ENCODE data around the gene ZBTB16. TPM values are rescaled to one million over a fixed set of nuclear protein-coding genes. Genes with fewer than 3 reads are reported as not detected.
"Not testable (repeated sequence)": the region's sequence is repeated elsewhere in the genome, so short reads cannot be mapped to it uniquely, and the experiment has no call there.

The ZBTB16 gene
- total and polyA plus RNA-seq, 7 experiments from 2014 or later, result 3.0 to 22.1 (median 7.2) TPM

DNA sequence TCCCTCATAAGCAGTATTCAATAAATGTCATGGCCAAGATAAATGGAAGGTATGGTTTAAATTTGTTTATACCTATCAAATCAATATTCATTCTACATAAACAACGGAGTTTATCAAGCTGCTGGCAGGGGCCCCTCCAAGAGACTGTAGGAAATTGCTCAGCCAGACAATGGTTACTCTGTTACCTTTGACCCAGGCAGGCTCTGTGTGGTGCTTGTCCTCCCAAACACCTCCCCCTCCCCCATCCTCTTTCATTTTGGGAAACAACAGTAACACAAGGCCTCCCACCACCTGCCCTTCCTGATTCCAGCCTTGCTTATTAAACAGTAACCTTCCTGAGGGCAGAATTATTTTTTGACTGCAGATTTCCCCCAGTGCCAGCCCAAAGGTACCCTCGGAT is 10.5 kb upstream of the ZBTB16 start:
- ChIA-PET POLR2A (no interaction called here), CTCF (interaction anchor here (1.2 kb wide), 1 partner anchor 147 kb away, joined by 3 read pairs; no protein-coding TSS in a partner anchor)
- Histone ChIP-seq H3K27ac (ENCODE audit: low read depth, low read length) (no peak overlapping the region), H3K27me3 (ENCODE audit: control insufficient read depth in 2 of 2, insufficient read depth in 2 of 2, low read length in 2 of 2) (no peaks in the 10 kb centered on the region), H3K36me3 (ENCODE audit: control insufficient read depth in 2 of 3, insufficient read depth in 3 of 3, low read length in 3 of 3) (no peaks in the 10 kb centered on the region), H3K4me3 (ENCODE audit: low read length) (no peak overlapping the region), H3K4me1 (ENCODE audit: control insufficient read depth in 2 of 2, insufficient read depth in 2 of 2, low read length in 2 of 2) (peaks cover 2 to 5% of the 10 kb centered on the region in 2 donors), H3K9me3 (ENCODE audit: control insufficient read depth in 2 of 3, low read length in 3 of 3) (no peaks in the 10 kb centered on the region)
- peaks cover 3 to 13% (median 8%) of the 10 kb centered on the region in 7 donors for H3K4me1 Mint-ChIP-seq
- DNase-seq (no peak), ATAC-seq (no peak)
- no peak overlapping the region for H3K27ac Mint-ChIP-seq
- H3K27me3 Mint-ChIP-seq, result peaks cover 0 to 44% (median 0%) of the 10 kb centered on the region in 5 donors
- intact Hi-C loops (cut with micrococcal nuclease), result no loop called here
- H3K9me3 Mint-ChIP-seq, result peaks cover 0 to 1% (median 0%) of the 10 kb centered on the region in 11 donors
- peaks cover 0 to 1% (median 0%) of the 10 kb centered on the region in 5 donors for H3K36me3 Mint-ChIP-seq
- H3K4me3 Mint-ChIP-seq, result no peak overlapping the region

- DNase-seq; H3K36me3 Mint-ChIP-seq; H3K9me3 ChIP-seq (ENCODE audit: control insufficient read depth in 2 of 3, low read length in 3 of 3); H3K36me3 ChIP-seq (ENCODE audit: control insufficient read depth in 2 of 3, insufficient read depth in 3 of 3, low read length in 3 of 3); H3K4me1 Mint-ChIP-seq; POLR2A ChIA-PET; H3K27ac Mint-ChIP-seq; H3K4me1 ChIP-seq (ENCODE audit: control insufficient read depth in 2 of 2, insufficient read depth in 2 of 2, low read length in 2 of 2); H3K27me3 ChIP-seq (ENCODE audit: control insufficient read depth in 2 of 2, insufficient read depth in 2 of 2, low read length in 2 of 2); H3K27ac ChIP-seq (ENCODE audit: low read depth, low read length); H3K4me3 Mint-ChIP-seq; H3K9me3 Mint-ChIP-seq; ATAC-seq; CTCF ChIA-PET; H3K4me3 ChIP-seq (ENCODE audit: low read length): not testable (repeated sequence)
- intact Hi-C loops (cut with micrococcal nuclease), result loop anchor here in 1 of 2 donors (10.0 kb wide), 1 partner anchor 55 kb away; no protein-coding TSS in a partner anchor
- H3K27me3 Mint-ChIP-seq, result peaks cover 0 to 51% (median 2%) of the 10 kb centered on the region in 5 donors
Measured at GRCh38 chr11:114049766-114050165, 9.7 kb upstream of the ZBTB16 start.

DNA sequence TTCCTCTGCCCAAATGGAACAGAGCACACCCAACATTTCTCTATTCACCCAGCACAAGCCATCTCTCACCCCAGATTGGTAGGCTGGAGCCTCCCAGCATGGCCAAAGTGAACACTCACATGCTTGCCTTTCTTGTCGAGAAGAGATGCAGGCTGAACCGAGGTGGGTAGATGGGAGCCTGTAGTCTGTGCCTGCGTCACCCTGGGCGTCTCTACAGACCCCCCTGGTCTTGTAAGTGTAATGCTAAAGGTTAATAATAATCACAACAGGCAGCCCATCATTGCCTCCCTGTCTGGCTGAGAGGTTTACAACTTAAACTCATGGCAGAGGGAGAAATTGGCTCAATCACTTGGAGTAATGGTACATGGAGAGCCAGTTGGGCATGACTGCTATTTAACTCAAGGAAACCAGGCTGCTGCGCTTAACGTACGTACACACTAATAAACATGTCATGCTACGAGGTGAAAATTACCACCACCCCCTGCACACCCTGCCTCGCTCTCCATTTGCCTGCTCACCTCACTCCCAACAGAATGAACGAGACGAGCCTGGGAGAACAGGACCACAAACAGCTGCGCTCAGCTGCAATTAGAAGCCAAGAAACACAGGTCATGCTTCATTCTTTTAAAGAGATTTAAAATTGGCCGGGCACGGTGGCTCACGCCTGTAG is 9.1 kb upstream of the ZBTB16 start:
- no peak for ATAC-seq
- H3K36me3 Mint-ChIP-seq, result peaks cover 0 to 1% (median 0%) of the 10 kb centered on the region in 5 donors
- Histone ChIP-seq H3K27me3 (ENCODE audit: control insufficient read depth in 2 of 2, insufficient read depth in 2 of 2, low read length in 2 of 2) (no peaks in the 10 kb centered on the region), H3K4me1 (ENCODE audit: control insufficient read depth in 2 of 2, insufficient read depth in 2 of 2, low read length in 2 of 2) (no peaks in the 10 kb centered on the region), H3K36me3 (ENCODE audit: control insufficient read depth in 2 of 3, insufficient read depth in 3 of 3, low read length in 3 of 3) (no peaks in the 10 kb centered on the region), H3K27ac (ENCODE audit: low read depth, low read length) (no peak overlapping the region), H3K9me3 (ENCODE audit: control insufficient read depth in 2 of 3, low read length in 3 of 3) (no peaks in the 10 kb centered on the region), H3K4me3 (ENCODE audit: low read length) (no peak overlapping the region)
- no peaks in the 10 kb centered on the region for H3K4me1 Mint-ChIP-seq
- CTCF ChIA-PET, result no interaction called here
- peaks cover 0 to 54% (median 4%) of the 10 kb centered on the region in 5 donors for H3K27me3 Mint-ChIP-seq
- no peak for DNase-seq
- H3K4me3 Mint-ChIP-seq, result no peak overlapping the region
- intact Hi-C loops (cut with micrococcal nuclease), result loop anchor here in 1 of 2 donors (10.0 kb wide), 1 partner anchor 54 kb away; no protein-coding TSS in a partner anchor
- POLR2A ChIA-PET, result no interaction called here
- peaks cover 0 to 1% (median 0%) of the 10 kb centered on the region in 11 donors for H3K9me3 Mint-ChIP-seq
- no peak overlapping the region for H3K27ac Mint-ChIP-seq

- CTCF ChIA-PET, result interaction anchor here (1.3 kb wide), 1 partner anchor 210 kb away, joined by 3 read pairs; no protein-coding TSS in a partner anchor
Measured at GRCh38 chr11:114051558-114051957, 8.0 kb upstream of the ZBTB16 start.

GRCh38 chr11:114052160-114052559 is 7.4 kb upstream of the ZBTB16 start:
- Histone ChIP-seq H3K27ac (ENCODE audit: low read depth, low read length) (no peak overlapping the region), H3K27me3 (ENCODE audit: control insufficient read depth in 2 of 2, insufficient read depth in 2 of 2, low read length in 2 of 2) (no peaks in the 10 kb centered on the region), H3K9me3 (ENCODE audit: control insufficient read depth in 2 of 3, low read length in 3 of 3) (no peaks in the 10 kb centered on the region), H3K4me3 (ENCODE audit: low read length) (no peak overlapping the region), H3K36me3 (ENCODE audit: control insufficient read depth in 2 of 3, insufficient read depth in 3 of 3, low read length in 3 of 3) (no peaks in the 10 kb centered on the region), H3K4me1 (ENCODE audit: control insufficient read depth in 2 of 2, insufficient read depth in 2 of 2, low read length in 2 of 2) (no peaks in the 10 kb centered on the region)
- Mint-ChIP-seq H3K4me1 (no peaks in the 10 kb centered on the region), H3K27ac (no peak overlapping the region), H3K4me3 (no peak overlapping the region), H3K36me3 (peaks cover 0 to 1% (median 0%) of the 10 kb centered on the region in 5 donors), H3K27me3 (peaks cover 9 to 63% (median 11%) of the 10 kb centered on the region in 5 donors), H3K9me3 (peaks cover 0 to under 1% (median 0%) of the 10 kb centered on the region in 11 donors)
- ChIA-PET CTCF (interaction anchor here (1.3 kb wide), 1 partner anchor 209 kb away, joined by 3 read pairs; no protein-coding TSS in a partner anchor), POLR2A (no interaction called here)
- intact Hi-C loops (cut with micrococcal nuclease), result loop anchor here (2.0 to 10.0 kb wide), 2 partner anchors 13 to 53 kb away; no protein-coding TSS in a partner anchor
- ATAC-seq, result no peak
- DNase-seq, result no peak

More at GRCh38 chr11:114051558-114051957, 8.0 kb upstream of the ZBTB16 start:
- intact Hi-C loops (cut with micrococcal nuclease), result loop anchor here in 1 of 2 donors (10.0 kb wide), 1 partner anchor 53 kb away; no protein-coding TSS in a partner anchor
- Mint-ChIP-seq H3K4me3 (no peak overlapping the region), H3K9me3 (peaks cover 0 to 1% (median 0%) of the 10 kb centered on the region in 11 donors), H3K27me3 (peaks cover 4 to 63% (median 5%) of the 10 kb centered on the region in 5 donors), H3K27ac (no peak overlapping the region), H3K4me1 (no peaks in the 10 kb centered on the region), H3K36me3 (peaks cover 0 to 1% (median 0%) of the 10 kb centered on the region in 5 donors)
- Histone ChIP-seq H3K4me1 (ENCODE audit: control insufficient read depth in 2 of 2, insufficient read depth in 2 of 2, low read length in 2 of 2) (no peaks in the 10 kb centered on the region), H3K27ac (ENCODE audit: low read depth, low read length) (no peak overlapping the region), H3K9me3 (ENCODE audit: control insufficient read depth in 2 of 3, low read length in 3 of 3) (no peaks in the 10 kb centered on the region), H3K27me3 (ENCODE audit: control insufficient read depth in 2 of 2, insufficient read depth in 2 of 2, low read length in 2 of 2) (no peaks in the 10 kb centered on the region), H3K36me3 (ENCODE audit: control insufficient read depth in 2 of 3, insufficient read depth in 3 of 3, low read length in 3 of 3) (no peaks in the 10 kb centered on the region), H3K4me3 (ENCODE audit: low read length) (no peak overlapping the region)
- no peak for DNase-seq
- POLR2A ChIA-PET, result no interaction called here
- no peak for ATAC-seq

DNA sequence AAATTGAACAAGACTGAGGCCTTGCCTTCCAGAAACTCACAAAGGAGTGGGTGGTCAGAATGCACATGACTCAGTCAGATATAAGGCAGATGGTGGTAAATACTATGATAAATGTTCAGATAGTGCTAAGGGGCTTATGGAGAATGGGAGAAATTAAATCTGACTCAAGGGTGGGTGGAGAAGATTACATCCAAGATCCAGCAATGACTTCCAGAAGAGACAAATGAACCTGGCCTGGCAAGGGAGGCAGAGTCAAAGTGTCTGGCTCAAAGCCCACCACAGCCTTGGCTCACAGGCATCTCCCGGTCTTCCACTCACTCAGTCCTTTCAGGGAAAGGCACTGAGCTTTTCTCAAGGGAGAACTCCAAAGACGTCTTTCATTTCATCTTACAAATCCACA is 6.1 kb upstream of the ZBTB16 start:
- Histone ChIP-seq H3K27me3 (ENCODE audit: control insufficient read depth in 2 of 2, insufficient read depth in 2 of 2, low read length in 2 of 2) (no peaks in the 10 kb centered on the region), H3K27ac (ENCODE audit: low read depth, low read length) (no peak overlapping the region), H3K4me1 (ENCODE audit: control insufficient read depth in 2 of 2, insufficient read depth in 2 of 2, low read length in 2 of 2) (peaks cover 0 to 2% of the 10 kb centered on the region in 2 donors), H3K36me3 (ENCODE audit: control insufficient read depth in 2 of 3, insufficient read depth in 3 of 3, low read length in 3 of 3) (no peaks in the 10 kb centered on the region), H3K4me3 (ENCODE audit: low read length) (no peak overlapping the region), H3K9me3 (ENCODE audit: control insufficient read depth in 2 of 3, low read length in 3 of 3) (no peaks in the 10 kb centered on the region)
- DNase-seq, result no peak
- intact Hi-C loops (cut with micrococcal nuclease), result loop anchor here (2.0 to 10.0 kb wide), 2 partner anchors 15 to 51 kb away; no protein-coding TSS in a partner anchor
- no peaks in the 10 kb centered on the region for H3K9me3 Mint-ChIP-seq
- H3K36me3 Mint-ChIP-seq, result peaks cover 0 to 1% (median 0%) of the 10 kb centered on the region in 5 donors
- CTCF ChIA-PET, result no interaction called here
- ATAC-seq, result no peak
- POLR2A ChIA-PET, result no interaction called here
- no peak overlapping the region for H3K27ac Mint-ChIP-seq
- no peak overlapping the region for H3K4me3 Mint-ChIP-seq
- no peaks in the 10 kb centered on the region for H3K4me1 Mint-ChIP-seq
- peaks cover 20 to 71% (median 23%) of the 10 kb centered on the region in 5 donors for H3K27me3 Mint-ChIP-seq

All from naive thymus-derived CD4-positive, alpha-beta T cell (primary cell).